Measurements from ENCODE around the gene PITPNM3. TPM values are rescaled to one million over a fixed set of nuclear protein-coding genes. Genes with fewer than 3 reads are reported as not detected.

Gene PITPNM3
- total RNA-seq, 1 experiment from 2014 or later: 0.71 TPM

GRCh38 chr17:6592173-6592572, 35.8 kb upstream of the PITPNM3 start:
- DNase-seq (ENCODE audit: low spot score): no peak
- H3K4me1 ChIP-seq (ENCODE audit: insufficient read depth, low read length, poor library complexity, severe bottlenecking): no peaks in the 10 kb centered on the region
- BruUV-seq (replicated peaks): no TSS peak
- no peaks in the 10 kb centered on the region for H3K27me3 ChIP-seq (replicated peaks; ENCODE audit: insufficient read depth, low read depth, low read length, poor library complexity)
- peaks cover 76% of the 10 kb centered on the region for H3K36me3 ChIP-seq (ENCODE audit: insufficient read depth, low read length, poor library complexity, severe bottlenecking)
- ChIA-PET CTCF (no interaction called here), POLR2A (ENCODE audit: low non-redundant PET) (no interaction called here)
- TF ChIP-seq EZH2 (IDR thresholded peaks at IDR 0.05; ENCODE audit: borderline replicate concordance, low read depth, low read length, poor library complexity, severe bottlenecking): no peak
- no peak for TF ChIP-seq CTCF (conservative IDR thresholded peaks at IDR 0.05; ENCODE audit: low read depth, low read length)
- intact Hi-C loops (cut with micrococcal nuclease; ENCODE audit: unreplicated experiment): no loop called here
- no peak overlapping the region for H3K27ac ChIP-seq (ENCODE audit: low read depth, low read length, poor library complexity, severe bottlenecking)
- no peaks in the 10 kb centered on the region for H3K9me3 ChIP-seq (ENCODE audit: low read depth, low read length, poor library complexity, severe bottlenecking)
- no peak overlapping the region for H3K4me3 ChIP-seq (ENCODE audit: low read depth, low read length, poor library complexity, severe bottlenecking)

DNA sequence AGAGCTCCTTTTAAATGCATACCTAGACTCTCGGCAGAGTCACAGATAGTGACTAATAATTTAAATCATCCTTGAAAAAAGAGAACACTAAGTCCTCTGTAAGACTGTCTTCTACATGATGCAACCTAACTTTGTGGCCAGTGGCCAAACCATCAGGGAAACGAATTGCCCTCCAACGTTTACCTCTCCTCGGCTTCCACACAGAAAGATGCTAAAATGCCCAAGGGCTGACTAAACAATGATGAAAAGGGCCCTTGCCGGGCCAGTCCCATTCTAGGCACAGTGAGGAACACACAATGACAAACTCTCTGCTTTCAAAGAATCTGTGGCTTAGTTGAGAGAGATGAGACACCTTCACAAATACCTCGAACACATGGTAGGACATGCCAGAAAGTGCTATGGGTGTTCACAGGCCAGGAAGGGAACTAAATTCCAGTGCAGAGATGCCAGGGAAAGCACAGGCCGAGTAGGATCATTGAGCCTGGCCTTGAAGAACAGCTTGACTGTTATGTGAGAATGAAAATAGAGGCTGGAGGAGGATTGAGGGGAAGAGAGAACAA, 35.3 kb upstream of the PITPNM3 start:
- H3K27ac ChIP-seq (ENCODE audit: low read depth, low read length, poor library complexity, severe bottlenecking): no peak overlapping the region
- CTCF ChIA-PET: no interaction called here

DNA sequence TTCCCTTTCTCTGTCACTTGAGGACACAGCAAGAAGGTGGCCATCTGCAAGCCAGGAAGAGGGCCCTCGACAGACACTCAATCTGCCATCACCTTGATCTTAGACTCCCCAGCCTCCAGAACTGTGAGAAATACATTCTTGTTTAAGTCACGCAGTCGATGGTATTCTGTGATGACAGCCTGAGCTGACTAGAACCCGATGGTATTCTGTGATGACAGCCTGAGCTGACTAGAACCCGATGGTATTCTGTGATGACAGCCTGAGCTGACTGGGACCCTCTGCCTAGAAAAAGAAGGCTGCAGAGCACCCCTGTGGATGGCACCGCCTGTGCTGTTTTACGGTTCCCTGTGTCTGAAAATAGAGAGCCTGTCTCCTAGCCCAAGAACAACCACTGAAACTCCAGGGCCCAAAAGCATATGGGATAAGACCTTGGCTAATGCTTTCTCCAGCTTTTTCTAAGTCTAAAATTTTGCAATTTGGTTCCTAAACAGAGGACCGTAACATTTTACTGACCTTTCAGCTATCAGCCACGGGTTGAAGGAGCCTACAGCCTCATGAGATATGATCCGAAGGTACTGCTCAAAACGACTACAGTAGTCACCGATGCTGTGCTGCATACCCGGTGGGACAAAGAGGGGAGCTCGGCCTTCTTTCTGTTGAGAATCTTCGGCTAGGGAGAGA, 33.1 kb upstream of the PITPNM3 start:
- DNase-seq (ENCODE audit: low spot score): no peak
- no TSS peak for BruUV-seq (replicated peaks)
- Histone ChIP-seq H3K4me3 (ENCODE audit: low read depth, low read length, poor library complexity, severe bottlenecking) (no peak overlapping the region), H3K27ac (ENCODE audit: low read depth, low read length, poor library complexity, severe bottlenecking) (no peak overlapping the region), H3K27me3 (replicated peaks; ENCODE audit: insufficient read depth, low read depth, low read length, poor library complexity) (no peaks in the 10 kb centered on the region), H3K36me3 (ENCODE audit: insufficient read depth, low read length, poor library complexity, severe bottlenecking) (peaks cover 78% of the 10 kb centered on the region), H3K9me3 (ENCODE audit: low read depth, low read length, poor library complexity, severe bottlenecking) (no peaks in the 10 kb centered on the region), H3K4me1 (ENCODE audit: insufficient read depth, low read length, poor library complexity, severe bottlenecking) (no peaks in the 10 kb centered on the region)
- ChIA-PET POLR2A (ENCODE audit: low non-redundant PET) (no interaction called here), CTCF (no interaction called here)
- no peak for TF ChIP-seq EZH2 (IDR thresholded peaks at IDR 0.05; ENCODE audit: borderline replicate concordance, low read depth, low read length, poor library complexity, severe bottlenecking)
- TF ChIP-seq CTCF (conservative IDR thresholded peaks at IDR 0.05; ENCODE audit: low read depth, low read length): no peak
- intact Hi-C loops (cut with micrococcal nuclease; ENCODE audit: unreplicated experiment): no loop called here

More for the DNA sequence above, 35.3 kb upstream of the PITPNM3 start:
- Histone ChIP-seq H3K27me3 (replicated peaks; ENCODE audit: insufficient read depth, low read depth, low read length, poor library complexity) (no peaks in the 10 kb centered on the region), H3K4me3 (ENCODE audit: low read depth, low read length, poor library complexity, severe bottlenecking) (no peak overlapping the region), H3K4me1 (ENCODE audit: insufficient read depth, low read length, poor library complexity, severe bottlenecking) (no peaks in the 10 kb centered on the region), H3K36me3 (ENCODE audit: insufficient read depth, low read length, poor library complexity, severe bottlenecking) (peaks cover 78% of the 10 kb centered on the region), H3K9me3 (ENCODE audit: low read depth, low read length, poor library complexity, severe bottlenecking) (no peaks in the 10 kb centered on the region)
- intact Hi-C loops (cut with micrococcal nuclease; ENCODE audit: unreplicated experiment): no loop called here
- no peak for DNase-seq (ENCODE audit: low spot score)
- TF ChIP-seq CTCF (conservative IDR thresholded peaks at IDR 0.05; ENCODE audit: low read depth, low read length): no peak
- TF ChIP-seq EZH2 (IDR thresholded peaks at IDR 0.05; ENCODE audit: borderline replicate concordance, low read depth, low read length, poor library complexity, severe bottlenecking): no peak
- no TSS peak for BruUV-seq (replicated peaks)
- POLR2A ChIA-PET (ENCODE audit: low non-redundant PET): no interaction called here

Data from A673 (cell line).